Pancreas (tissue), 10 donors: ENCODE measurements around the gene LRRC74B. TPM values are rescaled to one million over a fixed set of nuclear protein-coding genes. Genes with fewer than 3 reads are reported as not detected.
A peak's percentile ranks its signal among the peaks of the same experiment; 100 is the strongest.
"Not testable (repeated sequence)": the region's sequence is repeated elsewhere in the genome, so short reads cannot be mapped to it uniquely, and the experiment has no call there.

Experiments used
- ATAC-seq, 4 donors: fragments of 200-7000 bp; cut with Tn5 transposase; one replicate each; pipeline versions ENCODE4 v1.8.0 to v1.9.1; 2020; ENCODE audit warnings: mild to moderate bottlenecking in 4 of 4, moderate library complexity in 4 of 4
- DNase-seq, 6 donors: peaks; one replicate each; pipeline ENCODE4 v3.0.0-alpha.2; 2020
- FAIRE-seq: peaks from 2 replicates; lab custom pipeline; 2012; peaks lifted over from hg19 to GRCh38; lab: Jason Lieb, UNC
- H3K27ac ChIP-seq, 4 donors: fragments of 200-600 bp; sonication (generic); 1 replicate in 3 of 4; 2 replicates in 1 of 4; pipeline versions ENCODE4 v1.5.0 to v1.8.0; 2020
- H3K27me3 ChIP-seq, 4 donors: fragments of 200-600 bp; one replicate each; pipeline ENCODE4 v1.8.0; 2021
- H3K36me3 ChIP-seq, 3 donors: fragments of 200-600 bp; sonication (generic) in 1 of 3; one replicate each; pipeline versions ENCODE4 v1.5.0 to v1.8.0; 2020 to 2021
- H3K4me1 ChIP-seq, 3 donors: fragments of 200-600 bp; one replicate each; pipeline ENCODE4 v1.8.0; 2021
- H3K4me3 ChIP-seq, 4 donors: fragments of 200-600 bp; sonication (generic) in 2 of 4; one replicate each; pipeline versions ENCODE4 v1.5.0 to v1.8.0; 2020 to 2021
- H3K9me3 ChIP-seq, 4 donors: fragments of 200-600 bp; one replicate each; pipeline ENCODE4 v1.8.0; 2021
- WGBS, 2 donors: extraction: QIAGEN DNeasy Blood & Tissue Kit; methylation state at CpG; one replicate each; pipeline ENCODE4 v1.1.7; 2013; 5-methylcytosine and 5-hydroxymethylcytosine counted together
- intact Hi-C, 3 donors: fragments of 100-400 bp; cut with DNase I; formaldehyde crosslinking; loops; one replicate each; pipeline versions ENCODE4 v1.11.1 to v1.14.2; 2022
- polyA plus RNA-seq, 2 donors: library from polyadenylated mRNA; stranded (reverse); fragments of 200-250 nt; gene quantifications; one replicate each; pipeline ENCODE4 v1.2.3, GENCODE V29; 2013
- total RNA-seq, 6 donors: library from RNA; stranded (reverse); fragmentation: NEBNext Ultra II Directional in 4 of 6; extraction: Animal tissue kit (Norgen Biotek cat#: 25700) in 4 of 6; gene quantifications; one replicate each; pipeline versions ENCODE4 v1.2.1 to v1.2.4, GENCODE V29; 2021 to 2023
- TF ChIP-seq, protein P1 (sequence below), 4 donors: fragments of 200-600 bp; sonication (generic) in 3 of 4; IDR thresholded peaks; one replicate each; pipeline versions ENCODE4 v1.5.0 to v1.8.0; 2021; ENCODE audit warnings: antibody characterized with exemption in 4 of 4
- donor health status: healthy with polysubstance abuse.
- donor health status: DM: no; HTN: no; CAD: no; lungs with moderate emphysema.
- donor health status: DM: no; HTN: no; CAD: no.
- donor health status: control.
- donor health status: control.
- donor health status: Bipolar disorder and iron deficiency.
- donor health status: DM: yes; HTN: yes; CAD: no.
- donor health status: DM: no; HTN: no; CAD: no.
- donor health status: DM: no; HTN: no; CAD: no.
- donor health status: DM: yes; HTN: yes; CAD: no.

Gene LRRC74B
- total and polyA plus RNA-seq, 8 donors: 0.05 TPM; not detected in 7

DNA sequence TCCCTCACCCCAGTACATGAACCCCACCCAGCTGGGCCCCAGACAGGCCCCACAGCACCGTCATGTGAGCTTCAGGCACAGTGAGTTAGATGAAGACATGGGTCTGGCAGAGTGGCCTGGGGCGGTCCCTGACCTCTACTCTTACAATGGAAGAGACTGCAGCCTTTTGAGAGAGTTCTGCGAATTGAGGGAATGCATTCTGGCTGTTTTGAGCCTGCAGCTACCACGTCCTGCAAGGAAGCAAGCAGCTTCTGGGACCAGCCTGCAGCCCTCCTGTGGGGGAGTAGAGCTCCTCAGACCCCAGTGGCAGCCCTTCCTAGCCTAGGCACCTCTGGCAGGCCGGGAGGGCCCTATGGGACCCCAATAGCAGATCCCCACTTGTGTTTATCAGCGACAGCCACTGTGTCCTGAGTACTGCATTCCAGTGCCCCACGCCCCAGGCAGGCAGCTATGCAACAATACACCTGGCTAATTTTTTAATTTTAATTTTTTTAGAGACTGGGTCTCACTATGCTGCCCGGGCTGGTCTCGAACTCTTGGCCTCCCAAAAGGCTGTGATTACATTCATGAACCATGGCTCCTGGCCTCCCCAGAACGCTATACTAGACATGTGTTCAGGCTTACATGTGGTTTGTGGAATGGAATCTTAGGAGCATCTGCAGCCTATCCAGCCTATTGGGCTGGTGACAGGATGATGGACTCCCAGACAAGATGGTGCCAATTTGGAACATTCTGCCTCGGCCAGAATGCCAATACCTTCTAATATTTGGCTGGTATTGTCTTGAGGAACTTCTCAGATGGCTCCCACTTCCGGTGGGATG, 12.7 kb upstream of the LRRC74B start:
- Histone ChIP-seq H3K4me1 (no peaks in the 10 kb centered on the region), H3K36me3 (no peaks in the 10 kb centered on the region), H3K27me3 (no peaks in the 10 kb centered on the region), H3K27ac (no peak overlapping the region), H3K4me3 (no peak overlapping the region), H3K9me3 (no peaks in the 10 kb centered on the region)
- 80 to 83% methylated on average over 12 of the region's 12 CpGs for WGBS, 2 donors
- intact Hi-C loops: no loop called here
- FAIRE-seq (no peak), ATAC-seq (no peak), DNase-seq (peak in 1 of 6 donors; percentile 38)
- TF ChIP-seq, protein P1, sequence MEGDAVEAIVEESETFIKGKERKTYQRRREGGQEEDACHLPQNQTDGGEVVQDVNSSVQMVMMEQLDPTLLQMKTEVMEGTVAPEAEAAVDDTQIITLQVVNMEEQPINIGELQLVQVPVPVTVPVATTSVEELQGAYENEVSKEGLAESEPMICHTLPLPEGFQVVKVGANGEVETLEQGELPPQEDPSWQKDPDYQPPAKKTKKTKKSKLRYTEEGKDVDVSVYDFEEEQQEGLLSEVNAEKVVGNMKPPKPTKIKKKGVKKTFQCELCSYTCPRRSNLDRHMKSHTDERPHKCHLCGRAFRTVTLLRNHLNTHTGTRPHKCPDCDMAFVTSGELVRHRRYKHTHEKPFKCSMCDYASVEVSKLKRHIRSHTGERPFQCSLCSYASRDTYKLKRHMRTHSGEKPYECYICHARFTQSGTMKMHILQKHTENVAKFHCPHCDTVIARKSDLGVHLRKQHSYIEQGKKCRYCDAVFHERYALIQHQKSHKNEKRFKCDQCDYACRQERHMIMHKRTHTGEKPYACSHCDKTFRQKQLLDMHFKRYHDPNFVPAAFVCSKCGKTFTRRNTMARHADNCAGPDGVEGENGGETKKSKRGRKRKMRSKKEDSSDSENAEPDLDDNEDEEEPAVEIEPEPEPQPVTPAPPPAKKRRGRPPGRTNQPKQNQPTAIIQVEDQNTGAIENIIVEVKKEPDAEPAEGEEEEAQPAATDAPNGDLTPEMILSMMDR (IDR thresholded peaks at IDR 0.05): no peak

DNA sequence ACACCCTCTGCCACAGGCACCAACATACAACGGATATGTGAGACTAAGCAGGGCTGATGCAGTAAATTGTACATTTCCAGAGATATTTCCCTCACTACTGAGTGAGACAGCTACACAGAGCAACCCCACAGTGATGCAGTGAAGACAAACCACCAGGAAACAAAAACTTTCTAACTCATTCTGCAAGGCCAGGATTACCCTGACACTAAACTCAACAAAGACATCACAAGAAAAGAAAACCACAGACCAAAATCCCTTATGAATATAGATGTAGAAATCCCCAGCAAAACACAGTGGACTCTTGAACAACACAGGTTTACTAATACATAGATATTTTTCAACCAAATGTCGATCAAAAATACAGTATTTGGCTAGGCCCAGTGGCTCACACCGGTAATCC, 11.9 kb upstream of the LRRC74B start:
- no peaks in the 10 kb centered on the region for H3K9me3 ChIP-seq
- WGBS, 2 donors: 81 to 84% methylated on average over 3 of the region's 3 CpGs
- FAIRE-seq (no peak), DNase-seq (no peak), ATAC-seq (no peak)
- H3K27ac ChIP-seq: no peak overlapping the region
- no peak overlapping the region for H3K4me3 ChIP-seq
- TF ChIP-seq, protein P1 (IDR thresholded peaks at IDR 0.05): no peak
- intact Hi-C loops: no loop called here
- no peaks in the 10 kb centered on the region for H3K27me3 ChIP-seq
- no peaks in the 10 kb centered on the region for H3K36me3 ChIP-seq
- H3K4me1 ChIP-seq: no peaks in the 10 kb centered on the region

DNA sequence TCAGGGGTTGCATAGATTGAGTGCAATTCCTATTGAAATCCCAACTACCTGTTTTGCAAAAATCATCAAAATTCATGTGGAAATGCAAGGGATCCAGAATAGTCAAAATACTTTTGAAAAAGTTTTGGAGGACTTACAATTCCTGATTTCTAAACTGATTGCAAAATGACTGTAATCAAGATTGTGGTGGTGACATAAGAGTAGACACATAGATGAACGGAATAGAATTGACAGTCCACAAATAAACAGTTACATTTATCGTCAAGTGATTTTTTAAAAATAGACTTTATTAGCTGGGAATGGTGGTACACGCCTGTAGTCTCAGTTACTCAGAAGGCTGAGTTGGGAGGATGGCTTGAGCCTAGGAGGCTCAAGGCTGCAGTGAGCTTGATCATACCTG, 10.8 kb upstream of the LRRC74B start:
- Histone ChIP-seq H3K4me1 (no peaks in the 10 kb centered on the region), H3K27ac (no peak overlapping the region), H3K4me3 (no peak overlapping the region), H3K9me3 (no peaks in the 10 kb centered on the region), H3K36me3 (no peaks in the 10 kb centered on the region), H3K27me3 (no peaks in the 10 kb centered on the region)
- TF ChIP-seq, protein P1 (IDR thresholded peaks at IDR 0.05): no peak
- no peak for DNase-seq
- intact Hi-C loops: no loop called here
- WGBS, 2 donors: 73 to 81% methylated on average over 3 of the region's 3 CpGs
- no peak for ATAC-seq
- no peak for FAIRE-seq

DNA sequence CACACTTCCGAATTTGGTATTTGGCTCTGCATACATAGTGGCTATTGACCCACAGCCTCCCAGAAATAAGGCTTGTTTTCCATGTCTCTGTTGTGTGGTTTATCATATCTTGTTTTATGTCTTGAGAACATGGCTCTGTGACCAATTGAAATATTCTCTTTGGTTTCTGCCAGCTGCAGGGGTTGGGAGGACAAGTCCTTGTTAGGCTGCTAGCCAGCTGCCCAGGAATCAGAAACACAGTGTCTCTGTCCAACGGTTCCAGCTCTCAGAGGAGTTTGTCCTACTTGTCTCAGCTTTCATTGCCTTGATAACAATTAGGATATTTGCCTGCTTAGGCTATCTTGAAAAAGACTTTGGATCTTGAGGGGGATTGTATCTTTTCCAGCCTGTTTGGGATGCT, 7.3 kb upstream of the LRRC74B start:
- 35 to 42% methylated on average over 2 of the region's 2 CpGs for WGBS, 2 donors
- DNase-seq: no peak
- no peaks in the 10 kb centered on the region for H3K9me3 ChIP-seq
- ATAC-seq: no peak
- H3K27ac ChIP-seq: no peak overlapping the region
- intact Hi-C loops: no loop called here
- TF ChIP-seq, protein P1 (IDR thresholded peaks at IDR 0.05): no peak
- H3K4me1 ChIP-seq: no peaks in the 10 kb centered on the region
- FAIRE-seq: no peak
- peaks cover 0 to 4% (median 0%) of the 10 kb centered on the region in 4 donors for H3K27me3 ChIP-seq
- H3K4me3 ChIP-seq: no peak overlapping the region
- H3K36me3 ChIP-seq: no peaks in the 10 kb centered on the region

DNA sequence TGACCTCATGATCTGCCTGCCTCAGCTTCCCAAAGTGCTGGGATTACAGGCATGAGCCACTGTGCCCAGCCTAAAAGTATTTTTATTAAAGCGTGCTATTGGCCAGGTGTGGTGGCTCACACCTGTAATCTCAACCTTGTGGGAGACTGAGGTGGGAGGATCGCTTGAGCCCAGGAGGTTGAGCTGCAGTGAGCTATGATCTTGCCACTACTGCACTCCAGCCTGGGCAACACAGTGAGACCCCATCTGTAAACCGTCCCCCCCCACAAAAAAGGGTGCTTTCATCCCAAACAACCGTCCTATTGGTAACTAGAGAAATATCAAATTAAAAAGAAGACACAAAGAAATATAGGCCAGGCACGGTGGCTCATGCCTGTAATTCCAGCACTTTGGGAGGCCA, 6.6 kb upstream of the LRRC74B start:
- FAIRE-seq, H3K4me3 ChIP-seq, DNase-seq, H3K36me3 ChIP-seq, ATAC-seq, H3K9me3 ChIP-seq, intact Hi-C loops, H3K27me3 ChIP-seq, H3K4me1 ChIP-seq, H3K27ac ChIP-seq: not testable (repeated sequence)
- WGBS, 2 donors: 75 to 87% methylated on average over 5 of the region's 5 CpGs
